DOHH2 (cell line): ENCODE data around the gene OTX1.
A peak's percentile ranks its signal among the peaks of the same experiment; 100 is the strongest.
"Not testable (repeated sequence)": the region's sequence is repeated elsewhere in the genome, so short reads cannot be mapped to it uniquely, and the experiment has no call there.

Source experiments
- H3F3A ChIP-seq: fragments of 200-600 bp; sonication (generic), shearing (Covaris generic); 2 replicates; pipeline ENCODE4 v1.6.0; 2016; ENCODE audit warnings: antibody characterized with exemption, mild to moderate bottlenecking; ENCODE audit not compliant: control insufficient read depth, insufficient read depth
- H3K27ac ChIP-seq: fragments of 200-600 bp; sonication (generic); 2 replicates; pipeline ENCODE4 v1.5.1; 2014; ENCODE audit warnings: low read depth, mild to moderate bottlenecking, low read length, moderate library complexity
- H3K27me3 ChIP-seq: fragments of 200-600 bp; sonication (generic); 2 replicates; pipeline ENCODE4 v1.6.1; 2014; ENCODE audit warnings: mild to moderate bottlenecking, low read length, mixed read lengths; ENCODE audit not compliant: control insufficient read depth
- H3K36me3 ChIP-seq: fragments of 200-600 bp; sonication (generic); 2 replicates; pipeline ENCODE4 v1.6.1; 2014; ENCODE audit warnings: mild to moderate bottlenecking, low read length, moderate library complexity, mixed read lengths; ENCODE audit not compliant: control insufficient read depth
- H3K4me1 ChIP-seq: fragments of 200-600 bp; sonication (generic); 2 replicates; pipeline ENCODE4 v1.6.1; 2014; ENCODE audit warnings: mild to moderate bottlenecking, low read length, mixed read lengths; ENCODE audit not compliant: control insufficient read depth
- H3K4me2 ChIP-seq: fragments of 200-600 bp; sonication (generic); 2 replicates; pipeline ENCODE4 v1.6.0; 2014; ENCODE audit warnings: mild to moderate bottlenecking, low read length, moderate library complexity
- H3K4me3 ChIP-seq: fragments of 200-600 bp; sonication (generic); 2 replicates; pipeline ENCODE4 v1.5.1; 2014; ENCODE audit warnings: mild to moderate bottlenecking, low read length, mixed read lengths
- H3K79me2 ChIP-seq: fragments of 200-600 bp; sonication (generic); 2 replicates; pipeline ENCODE4 v1.6.1; 2014; ENCODE audit warnings: mild to moderate bottlenecking, low read length, mixed read lengths; ENCODE audit not compliant: control insufficient read depth
- H3K9me2 ChIP-seq: fragments of 200-600 bp; sonication (generic); replicated peaks from 2 replicates; pipeline ENCODE4 v1.6.1; 2014; ENCODE audit warnings: mild to moderate bottlenecking, low read length, mixed read lengths; ENCODE audit not compliant: control insufficient read depth
- H3K9me3 ChIP-seq: fragments of 200-600 bp; sonication (generic); 2 replicates; pipeline ENCODE4 v1.6.1; 2014; ENCODE audit warnings: antibody characterized with exemption, low read length, mixed read lengths; ENCODE audit not compliant: control insufficient read depth, insufficient read depth
- H4K20me1 ChIP-seq: fragments of 200-600 bp; sonication (generic); 2 replicates; pipeline ENCODE4 v1.6.0; 2014; ENCODE audit warnings: low read depth, mild to moderate bottlenecking, antibody characterized with exemption, low read length, moderate library complexity; ENCODE audit not compliant: control insufficient read depth, insufficient read depth
- EZH2phosphoT487 ChIP-seq: fragments of 200-600 bp; sonication (generic); IDR thresholded peaks from 2 replicates; pipeline ENCODE4 v1.6.1; 2017; ENCODE audit warnings: borderline replicate concordance, mild to moderate bottlenecking, antibody characterized with exemption, low read length, moderate library complexity, mixed read lengths
- TF ChIP-seq, protein P1 (sequence below): fragments of 200-600 bp; sonication (generic); IDR thresholded peaks from one replicate; pipeline ENCODE4 v1.5.1; 2014; ENCODE audit warnings: antibody characterized with exemption, mild to moderate bottlenecking, low read depth, low read length; ENCODE audit not compliant: poor library complexity, severe bottlenecking

The OTX1 gene

GRCh38 chr2:63071664-63072063, 21.0 kb downstream of the OTX1 start:
- Histone ChIP-seq H3K9me3 (no peaks in the 10 kb centered on the region), H3K4me1 (no peaks in the 10 kb centered on the region), H3K79me2 (no peaks in the 10 kb centered on the region), H3K4me3 (no peak overlapping the region), H3K9me2 (no peaks in the 10 kb centered on the region), H3K27ac (no peak overlapping the region), H3K36me3 (no peaks in the 10 kb centered on the region), H3F3A (no peaks in the 10 kb centered on the region), H4K20me1 (no peaks in the 10 kb centered on the region), H3K4me2 (no peak overlapping the region), H3K27me3 (peaks cover 3% of the 10 kb centered on the region)
- TF ChIP-seq, protein P1, sequence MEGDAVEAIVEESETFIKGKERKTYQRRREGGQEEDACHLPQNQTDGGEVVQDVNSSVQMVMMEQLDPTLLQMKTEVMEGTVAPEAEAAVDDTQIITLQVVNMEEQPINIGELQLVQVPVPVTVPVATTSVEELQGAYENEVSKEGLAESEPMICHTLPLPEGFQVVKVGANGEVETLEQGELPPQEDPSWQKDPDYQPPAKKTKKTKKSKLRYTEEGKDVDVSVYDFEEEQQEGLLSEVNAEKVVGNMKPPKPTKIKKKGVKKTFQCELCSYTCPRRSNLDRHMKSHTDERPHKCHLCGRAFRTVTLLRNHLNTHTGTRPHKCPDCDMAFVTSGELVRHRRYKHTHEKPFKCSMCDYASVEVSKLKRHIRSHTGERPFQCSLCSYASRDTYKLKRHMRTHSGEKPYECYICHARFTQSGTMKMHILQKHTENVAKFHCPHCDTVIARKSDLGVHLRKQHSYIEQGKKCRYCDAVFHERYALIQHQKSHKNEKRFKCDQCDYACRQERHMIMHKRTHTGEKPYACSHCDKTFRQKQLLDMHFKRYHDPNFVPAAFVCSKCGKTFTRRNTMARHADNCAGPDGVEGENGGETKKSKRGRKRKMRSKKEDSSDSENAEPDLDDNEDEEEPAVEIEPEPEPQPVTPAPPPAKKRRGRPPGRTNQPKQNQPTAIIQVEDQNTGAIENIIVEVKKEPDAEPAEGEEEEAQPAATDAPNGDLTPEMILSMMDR: no peak
- TF ChIP-seq EZH2phosphoT487: no peak

DNA sequence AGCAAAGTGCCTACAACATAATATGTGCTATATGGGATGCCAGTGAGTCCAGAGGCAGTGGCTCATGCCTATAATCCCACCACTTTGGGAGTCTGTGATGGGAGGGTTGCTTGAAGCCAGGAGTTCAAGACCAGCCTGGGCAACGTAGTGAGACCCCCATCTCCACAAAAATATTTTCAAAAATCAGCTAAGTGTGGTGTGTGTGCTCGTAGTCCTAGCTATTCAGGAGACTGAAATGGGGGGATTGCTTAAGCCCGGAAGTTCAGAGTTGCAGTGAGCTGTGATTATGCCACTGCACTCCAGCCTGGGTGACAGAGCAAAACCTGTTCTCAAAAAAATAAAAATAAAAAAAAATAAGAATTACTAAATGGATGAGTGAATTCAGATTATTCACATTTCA, 23.4 kb downstream of the OTX1 start:
- H3K9me2 ChIP-seq: no peaks in the 10 kb centered on the region
- TF ChIP-seq, protein P1: no peak
- TF ChIP-seq EZH2phosphoT487: no peak
- H3K4me3 ChIP-seq: no peak overlapping the region
- no peak overlapping the region for H3K4me2 ChIP-seq
- no peaks in the 10 kb centered on the region for H3K27me3 ChIP-seq
- H3K79me2 ChIP-seq: no peaks in the 10 kb centered on the region
- H3F3A ChIP-seq: no peaks in the 10 kb centered on the region
- no peaks in the 10 kb centered on the region for H3K4me1 ChIP-seq
- H4K20me1 ChIP-seq: no peaks in the 10 kb centered on the region
- no peaks in the 10 kb centered on the region for H3K9me3 ChIP-seq
- no peak overlapping the region for H3K27ac ChIP-seq
- no peaks in the 10 kb centered on the region for H3K36me3 ChIP-seq

GRCh38 chr2:63074399-63074798, 23.8 kb downstream of the OTX1 start:
- H3K4me3 ChIP-seq, H3K9me2 ChIP-seq, H3K4me1 ChIP-seq: not testable (repeated sequence)

DNA sequence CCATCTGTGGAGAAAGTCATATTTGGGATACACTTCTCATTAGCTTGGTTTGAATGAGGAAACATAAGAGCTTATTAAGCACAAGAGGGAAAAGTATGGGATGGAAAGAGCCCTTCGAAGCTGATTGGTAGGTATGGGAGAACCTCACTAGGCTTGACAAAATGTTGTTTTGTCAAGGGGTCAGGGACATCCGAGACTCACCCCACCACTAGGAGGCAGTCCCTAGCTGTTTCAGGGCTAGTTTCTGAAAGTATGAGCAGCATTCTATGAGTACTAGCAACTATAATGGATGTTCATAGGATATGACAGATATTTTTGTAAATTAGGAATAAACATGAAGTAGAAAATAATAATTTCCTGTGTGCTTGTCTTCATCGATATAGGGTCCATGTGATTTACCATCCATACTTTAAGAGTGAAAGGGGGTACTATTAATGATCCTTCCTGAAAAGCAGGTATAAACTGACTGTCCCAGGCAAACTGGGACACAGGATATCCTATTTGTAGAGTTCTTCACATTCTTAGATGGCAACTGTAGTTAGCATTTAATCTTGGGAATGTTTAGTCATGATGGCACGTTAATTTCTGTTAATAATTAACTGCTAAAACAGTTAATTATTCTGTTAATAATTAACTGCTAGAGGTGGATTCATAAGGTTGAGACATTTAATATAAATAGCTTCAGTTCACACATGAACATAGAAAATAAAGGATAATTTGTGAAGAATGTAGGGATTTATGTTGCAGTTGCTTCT, 28.4 kb downstream of the OTX1 start:
- no peaks in the 10 kb centered on the region for H3K79me2 ChIP-seq
- no peaks in the 10 kb centered on the region for H3K27me3 ChIP-seq
- no peak overlapping the region for H3K4me2 ChIP-seq
- H4K20me1 ChIP-seq: no peaks in the 10 kb centered on the region
- no peaks in the 10 kb centered on the region for H3K4me1 ChIP-seq
- H3K9me3 ChIP-seq: no peaks in the 10 kb centered on the region
- H3F3A ChIP-seq: no peaks in the 10 kb centered on the region
- no peaks in the 10 kb centered on the region for H3K36me3 ChIP-seq
- H3K9me2 ChIP-seq: no peaks in the 10 kb centered on the region
- no peak overlapping the region for H3K4me3 ChIP-seq
- H3K27ac ChIP-seq: no peak overlapping the region
- no peak for TF ChIP-seq EZH2phosphoT487
- TF ChIP-seq, protein P1: peak; percentile 69

More at GRCh38 chr2:63074399-63074798, 23.8 kb downstream of the OTX1 start:
- H3K36me3 ChIP-seq, H3K79me2 ChIP-seq, H4K20me1 ChIP-seq, H3F3A ChIP-seq, H3K9me3 ChIP-seq, H3K4me2 ChIP-seq, H3K27ac ChIP-seq, H3K27me3 ChIP-seq: not testable (repeated sequence)
